OCI-LY7 (cell line): ENCODE measurements around the gene EDA2R. TPM values are rescaled to one million over a fixed set of nuclear protein-coding genes. Genes with fewer than 3 reads are reported as not detected.

ENCODE experiments used
- BruUV-seq: library from RNA; stranded (reverse); fragments of 400-500 nt; replicated peaks from 2 replicates; lab custom pipeline; 2021; lab: Mats Ljungman, UMichigan
- CTCF ChIA-PET: fragments of 300-600 bp; sonication (Branson Sonifier 250); formaldehyde crosslinking; loops from one replicate; lab custom pipeline; 2022; ENCODE audit warnings: antibody characterized with exemption; ENCODE audit not compliant: unreplicated experiment; lab: Charles Lee
- POLR2A ChIA-PET: fragments of 300-600 bp; sonication (Branson Sonifier 250); formaldehyde crosslinking; loops from one replicate; lab custom pipeline; 2022; ENCODE audit warnings: antibody characterized with exemption; lab: Charles Lee
- DNase-seq: peaks from one replicate; pipeline ENCODE4 v3.0.0-alpha.2; 2015; ENCODE audit warnings: low spot score
- H2AFZ ChIP-seq: fragments of 200-600 bp; sonication (generic), shearing (Covaris generic); 2 replicates; pipeline ENCODE4 v1.6.1; 2014; ENCODE audit warnings: mild to moderate bottlenecking, antibody characterized with exemption, low read length, moderate library complexity
- H3K27ac ChIP-seq: fragments of 200-600 bp; sonication (generic); 2 replicates; pipeline ENCODE4 v1.5.1; 2014; ENCODE audit warnings: mixed run types, low read depth, mild to moderate bottlenecking, moderate library complexity, low read length, inconsistent platforms; ENCODE audit not compliant: poor library complexity, severe bottlenecking
- H3K36me3 ChIP-seq: fragments of 200-600 bp; sonication (generic); 2 replicates; pipeline ENCODE4 v1.6.1; 2014; ENCODE audit warnings: mild to moderate bottlenecking, antibody characterized with exemption, low read length, moderate library complexity, mixed read lengths; ENCODE audit not compliant: insufficient read depth
- H3K4me1 ChIP-seq: fragments of 200-600 bp; sonication (generic); 2 replicates; pipeline ENCODE4 v1.5.1; 2014; ENCODE audit warnings: mild to moderate bottlenecking, low read length; ENCODE audit not compliant: insufficient read depth, poor library complexity, severe bottlenecking
- H3K4me2 ChIP-seq: fragments of 200-600 bp; sonication (generic); 2 replicates; pipeline ENCODE4 v1.6.1; 2014; ENCODE audit warnings: mild to moderate bottlenecking, low read length
- H3K4me3 ChIP-seq: fragments of 200-600 bp; sonication (generic); 2 replicates; pipeline ENCODE4 v1.5.1; 2014; ENCODE audit warnings: mild to moderate bottlenecking, low read depth, low read length; ENCODE audit not compliant: poor library complexity, severe bottlenecking
- H3K79me2 ChIP-seq: fragments of 200-600 bp; sonication (generic); 2 replicates; pipeline ENCODE4 v1.6.1; 2016; ENCODE audit warnings: low read depth, mild to moderate bottlenecking, low read length, moderate library complexity, mixed read lengths; ENCODE audit not compliant: insufficient read depth
- H3K9me2 ChIP-seq: fragments of 200-600 bp; sonication (generic); 2 replicates; pipeline ENCODE4 v1.6.1; 2016; ENCODE audit warnings: mild to moderate bottlenecking, low read length, mixed read lengths; ENCODE audit not compliant: insufficient read depth
- H3K9me3 ChIP-seq: fragments of 200-600 bp; sonication (generic); 2 replicates; pipeline ENCODE4 v1.6.1; 2014; ENCODE audit warnings: mild to moderate bottlenecking, mixed run types, low read length, mixed read lengths
- H4K20me1 ChIP-seq: fragments of 200-600 bp; sonication (generic); 2 replicates; pipeline ENCODE4 v1.6.1; 2014; ENCODE audit warnings: mild to moderate bottlenecking, antibody characterized with exemption, low read length, moderate library complexity, mixed read lengths; ENCODE audit not compliant: insufficient read depth
- EZH2phosphoT487 ChIP-seq: fragments of 200-600 bp; sonication (generic); IDR thresholded peaks from 2 replicates; pipeline ENCODE4 v1.6.1; 2018; ENCODE audit warnings: low read depth, borderline replicate concordance, mild to moderate bottlenecking, mixed run types, antibody characterized with exemption, low read length, moderate library complexity, mixed read lengths
- intact Hi-C: fragments of 100-400 bp; cut with micrococcal nuclease; formaldehyde crosslinking; loops from one replicate; pipeline ENCODE4 v1.10.0; 2022; ENCODE audit not compliant: unreplicated experiment
- total RNA-seq, 2 experiments: library from RNA; depleted of rRNA in 1 of 2; stranded (reverse); fragments of >200 nt in 1 of 2; shearing (Covaris generic) in 1 of 2; gene quantifications; 2 replicates each; pipeline ENCODE4 v1.2.3, GENCODE V29; 2014 to 2022
- TF ChIP-seq, protein P1 (sequence below): fragments of 200-600 bp; sonication (generic); conservative IDR thresholded peaks from 2 replicates; pipeline ENCODE4 v1.5.1; 2014; ENCODE audit warnings: mild to moderate bottlenecking, antibody characterized with exemption, low read length, moderate library complexity, mixed read lengths

The EDA2R gene
- total RNA-seq, 2 experiments from 2014 or later, result 3.7 to 3.8 TPM

GRCh38 chrX:66680451-66680850 is 41.6 kb upstream of the EDA2R start:
- Histone ChIP-seq H3K4me3 (no peak overlapping the region), H3K36me3 (no peaks in the 10 kb centered on the region), H3K27ac (no peak overlapping the region), H3K4me2 (no peak overlapping the region), H2AFZ (no peak overlapping the region), H3K79me2 (no peaks in the 10 kb centered on the region), H3K4me1 (no peaks in the 10 kb centered on the region), H4K20me1 (no peaks in the 10 kb centered on the region), H3K9me2 (no peaks in the 10 kb centered on the region), H3K9me3 (no peaks in the 10 kb centered on the region)
- no peak for DNase-seq
- TF ChIP-seq, protein P1, sequence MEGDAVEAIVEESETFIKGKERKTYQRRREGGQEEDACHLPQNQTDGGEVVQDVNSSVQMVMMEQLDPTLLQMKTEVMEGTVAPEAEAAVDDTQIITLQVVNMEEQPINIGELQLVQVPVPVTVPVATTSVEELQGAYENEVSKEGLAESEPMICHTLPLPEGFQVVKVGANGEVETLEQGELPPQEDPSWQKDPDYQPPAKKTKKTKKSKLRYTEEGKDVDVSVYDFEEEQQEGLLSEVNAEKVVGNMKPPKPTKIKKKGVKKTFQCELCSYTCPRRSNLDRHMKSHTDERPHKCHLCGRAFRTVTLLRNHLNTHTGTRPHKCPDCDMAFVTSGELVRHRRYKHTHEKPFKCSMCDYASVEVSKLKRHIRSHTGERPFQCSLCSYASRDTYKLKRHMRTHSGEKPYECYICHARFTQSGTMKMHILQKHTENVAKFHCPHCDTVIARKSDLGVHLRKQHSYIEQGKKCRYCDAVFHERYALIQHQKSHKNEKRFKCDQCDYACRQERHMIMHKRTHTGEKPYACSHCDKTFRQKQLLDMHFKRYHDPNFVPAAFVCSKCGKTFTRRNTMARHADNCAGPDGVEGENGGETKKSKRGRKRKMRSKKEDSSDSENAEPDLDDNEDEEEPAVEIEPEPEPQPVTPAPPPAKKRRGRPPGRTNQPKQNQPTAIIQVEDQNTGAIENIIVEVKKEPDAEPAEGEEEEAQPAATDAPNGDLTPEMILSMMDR, result no peak
- TF ChIP-seq EZH2phosphoT487, result no peak
- intact Hi-C loops, result no loop called here
- CTCF ChIA-PET, result no interaction called here
- BruUV-seq, result no TSS peak
- POLR2A ChIA-PET, result no interaction called here

DNA sequence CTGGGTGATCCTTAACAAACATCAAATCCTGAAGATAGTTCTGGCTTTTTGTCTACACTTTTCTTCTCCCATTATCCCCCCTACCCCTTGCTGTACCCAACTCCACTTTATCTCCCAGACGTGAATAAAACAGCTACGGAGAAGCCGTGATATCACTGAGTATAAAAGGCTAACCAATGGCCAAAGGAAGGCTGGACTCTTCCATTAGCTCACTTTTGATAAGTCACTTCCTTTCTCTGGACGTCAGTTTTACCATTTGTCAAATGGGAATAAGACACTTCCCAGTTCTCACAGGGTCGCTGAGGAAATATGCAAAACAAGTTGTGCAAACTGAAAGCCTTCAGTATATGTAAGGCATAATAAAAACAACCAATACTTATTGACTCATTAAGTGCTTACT is 38.6 kb upstream of the EDA2R start:
- no peaks in the 10 kb centered on the region for H3K9me3 ChIP-seq
- CTCF ChIA-PET, result no interaction called here
- no TSS peak for BruUV-seq
- H3K4me2 ChIP-seq, result no peak overlapping the region
- no peaks in the 10 kb centered on the region for H3K9me2 ChIP-seq
- POLR2A ChIA-PET, result interaction anchor here (0.5 kb wide), 1 partner anchor 55 kb away, joined by 3 read pairs; no protein-coding TSS in a partner anchor
- no peaks in the 10 kb centered on the region for H3K4me1 ChIP-seq
- no peaks in the 10 kb centered on the region for H4K20me1 ChIP-seq
- TF ChIP-seq EZH2phosphoT487, result no peak
- TF ChIP-seq, protein P1, result no peak
- H2AFZ ChIP-seq, result no peak overlapping the region
- no peak overlapping the region for H3K4me3 ChIP-seq
- H3K79me2 ChIP-seq, result no peaks in the 10 kb centered on the region
- no peaks in the 10 kb centered on the region for H3K36me3 ChIP-seq
- no peak overlapping the region for H3K27ac ChIP-seq
- no peak for DNase-seq
- intact Hi-C loops, result no loop called here

GRCh38 chrX:66676990-66677389 is 38.1 kb upstream of the EDA2R start:
- Histone ChIP-seq H3K4me1 (no peaks in the 10 kb centered on the region), H3K4me2 (no peak overlapping the region), H3K4me3 (no peak overlapping the region), H3K27ac (no peak overlapping the region), H3K9me3 (no peaks in the 10 kb centered on the region), H2AFZ (no peak overlapping the region), H3K36me3 (no peaks in the 10 kb centered on the region), H4K20me1 (no peaks in the 10 kb centered on the region), H3K79me2 (no peaks in the 10 kb centered on the region), H3K9me2 (no peaks in the 10 kb centered on the region)
- CTCF ChIA-PET, result no interaction called here
- no TSS peak for BruUV-seq
- POLR2A ChIA-PET, result interaction anchor here (0.5 kb wide), 1 partner anchor 56 kb away, joined by 3 read pairs; no protein-coding TSS in a partner anchor
- no peak for TF ChIP-seq EZH2phosphoT487
- TF ChIP-seq, protein P1, result no peak
- no peak for DNase-seq
- intact Hi-C loops, result no loop called here
